ENCODE measurements around the gene SLC10A1. TPM values are rescaled to one million over a fixed set of nuclear protein-coding genes. Genes with fewer than 3 reads are reported as not detected.

SLC10A1 gene
- total and polyA plus RNA-seq, 12 donors, result not detected

DNA sequence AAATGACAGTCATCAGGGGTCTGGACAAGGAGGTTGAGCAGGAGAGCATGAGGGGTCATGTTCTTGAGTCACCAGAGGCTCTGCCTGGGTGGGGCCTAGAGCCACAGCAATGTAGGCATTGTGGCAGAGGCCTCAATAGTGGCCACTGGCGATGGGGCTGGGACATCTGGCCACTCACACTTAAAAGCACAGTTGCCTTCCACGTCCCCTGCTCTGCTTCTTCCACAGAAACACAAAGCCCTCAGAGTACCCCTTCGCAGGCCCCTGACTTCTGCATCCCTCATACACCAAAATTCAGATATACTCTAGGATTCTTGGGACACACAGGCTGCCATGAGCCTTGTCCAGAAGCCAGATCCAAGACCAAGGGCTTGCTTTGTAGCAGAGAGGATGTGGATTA, 2.2 kb downstream of the SLC10A1 start:
- TF ChIP-seq, protein P1, sequence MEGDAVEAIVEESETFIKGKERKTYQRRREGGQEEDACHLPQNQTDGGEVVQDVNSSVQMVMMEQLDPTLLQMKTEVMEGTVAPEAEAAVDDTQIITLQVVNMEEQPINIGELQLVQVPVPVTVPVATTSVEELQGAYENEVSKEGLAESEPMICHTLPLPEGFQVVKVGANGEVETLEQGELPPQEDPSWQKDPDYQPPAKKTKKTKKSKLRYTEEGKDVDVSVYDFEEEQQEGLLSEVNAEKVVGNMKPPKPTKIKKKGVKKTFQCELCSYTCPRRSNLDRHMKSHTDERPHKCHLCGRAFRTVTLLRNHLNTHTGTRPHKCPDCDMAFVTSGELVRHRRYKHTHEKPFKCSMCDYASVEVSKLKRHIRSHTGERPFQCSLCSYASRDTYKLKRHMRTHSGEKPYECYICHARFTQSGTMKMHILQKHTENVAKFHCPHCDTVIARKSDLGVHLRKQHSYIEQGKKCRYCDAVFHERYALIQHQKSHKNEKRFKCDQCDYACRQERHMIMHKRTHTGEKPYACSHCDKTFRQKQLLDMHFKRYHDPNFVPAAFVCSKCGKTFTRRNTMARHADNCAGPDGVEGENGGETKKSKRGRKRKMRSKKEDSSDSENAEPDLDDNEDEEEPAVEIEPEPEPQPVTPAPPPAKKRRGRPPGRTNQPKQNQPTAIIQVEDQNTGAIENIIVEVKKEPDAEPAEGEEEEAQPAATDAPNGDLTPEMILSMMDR (IDR thresholded peaks at IDR 0.05), result no peak
- ATAC-seq, result no peak

DNA sequence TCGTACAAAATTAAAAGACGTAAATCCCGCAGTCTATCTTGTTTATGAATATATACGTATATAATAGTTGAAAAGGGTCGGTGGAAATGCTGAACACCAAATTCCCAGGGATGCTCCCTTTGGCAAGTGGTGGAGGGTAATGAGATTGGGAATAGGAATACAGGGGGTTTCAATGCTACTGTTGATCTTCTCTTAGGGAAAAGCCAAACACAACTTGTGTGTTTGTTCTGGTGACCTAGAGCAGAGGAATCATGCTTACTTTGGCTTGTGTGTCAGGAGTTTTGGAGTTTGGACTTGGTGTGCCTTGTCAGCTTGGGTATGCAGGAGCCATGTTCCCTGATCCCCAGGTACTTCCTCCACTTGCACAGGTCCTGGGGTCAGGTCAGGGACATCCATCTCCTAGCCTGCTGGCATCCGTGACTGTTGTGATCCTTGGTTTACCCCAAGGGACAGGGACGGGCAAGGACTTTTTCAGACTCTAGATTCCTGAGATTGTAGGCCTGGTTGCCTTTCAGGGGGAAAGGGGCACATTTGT, 4.1 kb downstream of the SLC10A1 start:
- Histone ChIP-seq H3K27me3 (no peaks in the 10 kb centered on the region), H3K4me1 (peaks cover 0 to 5% (median 0%) of the 10 kb centered on the region in 9 donors), H3K27ac (no peak overlapping the region), H3K4me3 (no peak overlapping the region), H3K36me3 (no peaks in the 10 kb centered on the region), H3K9me3 (no peaks in the 10 kb centered on the region)
- DNase-seq (no peak), ATAC-seq (no peak)
- intact Hi-C loops (cut with DNase I), result no loop called here
- TF ChIP-seq, protein P1 (IDR thresholded peaks at IDR 0.05), result no peak
- 94% methylated on average over 7 of the region's 7 CpGs for WGBS, 2 donors

More for the DNA sequence above, 2.2 kb downstream of the SLC10A1 start:
- 93 to 96% methylated on average over 3 of the region's 3 CpGs for WGBS, 2 donors
- Histone ChIP-seq H3K4me1 (peaks cover 0 to 5% (median 0%) of the 10 kb centered on the region in 9 donors), H3K27ac (no peak overlapping the region), H3K9me3 (no peaks in the 10 kb centered on the region), H3K27me3 (no peaks in the 10 kb centered on the region), H3K36me3 (no peaks in the 10 kb centered on the region), H3K4me3 (no peak overlapping the region)
- intact Hi-C loops (cut with DNase I), result no loop called here
- DNase-seq, result no peak

DNA sequence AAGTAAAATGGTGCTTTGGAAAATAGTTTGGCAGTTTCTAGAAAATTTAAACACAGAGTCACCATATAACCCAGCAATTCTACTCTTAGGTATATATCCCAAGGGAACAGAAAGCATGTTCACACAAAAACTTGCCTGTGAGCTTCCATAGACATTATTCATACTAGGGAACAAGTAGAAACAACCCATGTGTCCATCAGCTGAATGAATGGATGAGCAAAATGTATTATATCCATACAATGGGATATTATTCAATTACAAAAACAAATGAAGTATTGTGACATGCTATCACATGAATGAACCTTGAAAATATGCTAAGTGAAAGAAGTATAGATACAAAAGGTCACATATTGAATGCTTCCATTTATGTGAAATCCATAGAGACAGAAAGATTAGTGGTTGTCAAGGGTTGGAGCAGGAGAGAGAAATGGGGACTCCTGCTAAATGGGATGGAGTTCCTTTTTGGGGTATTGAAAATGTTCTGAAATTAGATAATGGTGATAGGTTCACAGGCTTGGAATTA, 7.9 kb downstream of the SLC10A1 start:
- no peak for DNase-seq
- Histone ChIP-seq H3K4me3 (no peak overlapping the region), H3K27me3 (no peaks in the 10 kb centered on the region), H3K4me1 (no peaks in the 10 kb centered on the region), H3K36me3 (peaks cover 0 to 17% (median 0%) of the 10 kb centered on the region in 9 donors), H3K27ac (no peak overlapping the region), H3K9me3 (no peaks in the 10 kb centered on the region)
- TF ChIP-seq, protein P1 (IDR thresholded peaks at IDR 0.05), result no peak
- intact Hi-C loops (cut with DNase I), result no loop called here
- no peak for ATAC-seq

DNA sequence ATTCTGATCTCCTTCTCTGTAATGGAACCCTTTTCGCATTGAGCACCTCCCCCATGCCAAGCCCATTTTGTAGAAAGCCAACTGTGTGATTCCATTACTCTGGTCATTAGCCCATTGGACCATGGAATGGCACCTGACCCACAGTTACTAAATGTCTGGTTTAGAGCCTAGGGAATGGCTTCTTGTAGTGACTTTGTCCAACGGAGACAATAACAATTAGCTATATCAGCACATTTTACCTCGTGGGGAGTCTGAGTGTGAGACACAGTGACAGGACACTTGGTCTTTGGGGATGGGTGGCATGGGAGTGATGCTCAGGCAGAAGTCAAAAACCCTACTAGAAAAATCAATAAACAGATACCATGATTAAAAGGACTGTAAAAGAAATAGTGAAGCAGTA, 10.4 kb downstream of the SLC10A1 start:
- Histone ChIP-seq H3K4me3 (no peak overlapping the region), H3K36me3 (peaks cover 0 to 28% (median 0%) of the 10 kb centered on the region in 9 donors), H3K9me3 (no peaks in the 10 kb centered on the region), H3K4me1 (peaks cover 0 to 2% (median 0%) of the 10 kb centered on the region in 9 donors), H3K27me3 (no peaks in the 10 kb centered on the region), H3K27ac (no peak overlapping the region)
- DNase-seq (no peak), ATAC-seq (no peak)
- WGBS, 2 donors, result 95% methylated on average over 3 of the region's 3 CpGs
- intact Hi-C loops (cut with DNase I), result no loop called here
- TF ChIP-seq, protein P1 (IDR thresholded peaks at IDR 0.05), result no peak
